Measurements from ENCODE around the gene LRMDA.

- TF ChIP-seq EZH2 (IDR thresholded peaks at IDR 0.05; ENCODE audit: borderline replicate concordance, insufficient read depth, low read depth, low read length, poor library complexity, severe bottlenecking) (no peak), CTCF (IDR thresholded peaks at IDR 0.05) (no peak)
These were observed 686.5 kb downstream of the LRMDA start for GRCh38 chr10:76117949-76118348.
